CD4-positive, alpha-beta memory T cell (primary cell): ENCODE data around the gene GKAP1. TPM values are rescaled to one million over a fixed set of nuclear protein-coding genes. Genes with fewer than 3 reads are reported as not detected.
"Not testable (repeated sequence)": the region's sequence is repeated elsewhere in the genome, so short reads cannot be mapped to it uniquely, and the experiment has no call there.

Experiments
- CTCF ChIA-PET: fragments of 350-600 bp; sonication (Branson Sonifier 250); formaldehyde crosslinking; loops from one replicate; lab custom pipeline; 2021; ENCODE audit warnings: inconsistent platforms; ENCODE audit not compliant: partially characterized antibody; lab: Charles Lee
- POLR2A ChIA-PET: fragments of 350-600 bp; sonication (Branson Sonifier 250); formaldehyde crosslinking; loops from one replicate; lab custom pipeline; 2021; ENCODE audit not compliant: partially characterized antibody; lab: Charles Lee
- DNase-seq, 5 donors: peaks; one replicate each; pipeline versions ENCODE4 v3.0.0 to v3.0.0-alpha.2; 2020 to 2022; ENCODE audit warnings: mixed read lengths in 1 of 5
- H3K27ac ChIP-seq: one replicate; pipeline ENCODE4 v1.7.0; 2013; ENCODE audit warnings: low read depth, low read length
- H3K27me3 ChIP-seq: 2 replicates; pipeline ENCODE4 v1.7.0; 2013; ENCODE audit warnings: mild to moderate bottlenecking, low read length, moderate library complexity; ENCODE audit not compliant: insufficient read depth
- H3K36me3 ChIP-seq: 2 replicates; pipeline ENCODE4 v1.7.0; 2013; ENCODE audit warnings: mild to moderate bottlenecking, low read length, moderate library complexity; ENCODE audit not compliant: insufficient read depth
- H3K4me1 ChIP-seq: 2 replicates; pipeline ENCODE4 v1.7.0; 2013; ENCODE audit warnings: mild to moderate bottlenecking, low read length, moderate library complexity; ENCODE audit not compliant: insufficient read depth
- H3K4me3 ChIP-seq, 2 donors: one replicate each; pipeline ENCODE4 v1.7.0; 2013; ENCODE audit warnings: low read length in 2 of 2, mild to moderate bottlenecking in 1 of 2
- H3K9me3 ChIP-seq, 2 donors: one replicate each; pipeline ENCODE4 v1.7.0; 2013; ENCODE audit warnings: low read length in 2 of 2, control low read depth in 1 of 2; ENCODE audit not compliant: control insufficient read depth in 1 of 2
- H3K27ac Mint-ChIP-seq, 7 donors: one replicate each; pipeline ENCODE4 v1.8.0; 2020 to 2021; ENCODE audit warnings: mixed read lengths in 7 of 7, mild to moderate bottlenecking in 6 of 7, inconsistent platforms in 3 of 7, moderate library complexity in 3 of 7
- H3K27me3 Mint-ChIP-seq, 2 donors: one replicate each; pipeline ENCODE4 v1.8.0; 2020 to 2021; ENCODE audit warnings: mixed read lengths in 2 of 2
- H3K36me3 Mint-ChIP-seq, 2 donors: one replicate each; pipeline ENCODE4 v1.8.0; 2020 to 2021; ENCODE audit warnings: mixed read lengths in 2 of 2, inconsistent platforms in 1 of 2, mild to moderate bottlenecking in 1 of 2
- H3K4me1 Mint-ChIP-seq, 4 donors: one replicate each; pipeline ENCODE4 v1.8.0; 2020 to 2021; ENCODE audit warnings: mixed read lengths in 4 of 4, mild to moderate bottlenecking in 1 of 4
- H3K4me3 Mint-ChIP-seq, 8 donors: one replicate each; pipeline ENCODE4 v1.8.0; 2020 to 2021; ENCODE audit warnings: mixed read lengths in 8 of 8, mild to moderate bottlenecking in 7 of 8, moderate library complexity in 6 of 8, inconsistent platforms in 3 of 8
- H3K9me3 Mint-ChIP-seq, 8 donors: one replicate each; pipeline ENCODE4 v1.8.0; 2020 to 2021; ENCODE audit warnings: mixed read lengths in 8 of 8, mild to moderate bottlenecking in 5 of 8, inconsistent platforms in 3 of 8, moderate library complexity in 1 of 8
- intact Hi-C: fragments of 100-400 bp; cut with micrococcal nuclease; formaldehyde crosslinking; loops from one replicate; pipeline ENCODE4 v1.15.1; 2023
- polyA plus RNA-seq, 2 donors: library from polyadenylated mRNA; unstranded; fragments of 300-500 nt; fragmentation: Illumina TruSeq; gene quantifications; one replicate each; pipeline ENCODE4 v1.2.3, GENCODE V29; 2021
- total RNA-seq, 2 experiments: library from RNA; stranded (reverse); gene quantifications; one replicate each; pipeline ENCODE4 v1.2.3, GENCODE V29; 2021

The GKAP1 gene
- total RNA-seq (10 to 100 TPM; 12.2 to 13.1 TPM), polyA plus RNA-seq (1 to 10 TPM; 3.3 to 5.8 TPM)

- peak; percentile 84 to 89 (median 87) for DNase-seq
- H3K4me1 Mint-ChIP-seq, H3K36me3 ChIP-seq, H3K9me3 Mint-ChIP-seq, H3K36me3 Mint-ChIP-seq, H3K27me3 Mint-ChIP-seq, H3K9me3 ChIP-seq, H3K27me3 ChIP-seq, CTCF ChIA-PET, H3K4me1 ChIP-seq: not testable (repeated sequence)
- POLR2A ChIA-PET = interaction anchor here (0.9 to 1.5 kb wide), 2 partner anchors 110 to 163 kb away, joined by 4 to 6 read pairs; partner anchors contain the start of genes HNRNPK, RMI1 and UBQLN1
- intact Hi-C loops = loop anchor here (1.0 to 5.0 kb wide), 4 partner anchors 104 to 197 kb away; partner anchors contain the start of genes HNRNPK, KIF27 and RMI1
- peak within 1 kb of the TSS; percentile 63 for H3K27ac ChIP-seq
- H3K4me3 ChIP-seq = peak within 1 kb of the TSS; percentile 11 to 45
- H3K4me3 Mint-ChIP-seq = peak within 1 kb of the TSS; percentile 72 to 93 (median 83)
- peak within 1 kb of the TSS; percentile 63 to 90 (median 84) for H3K27ac Mint-ChIP-seq
Measured at GRCh38 chr9:83817356-83818278, at the start of gene GKAP1. Gene GKAP1 (minus strand): TSS chr9:83817769. CDS start chr9:83806517, 11,252 bp downstream.

- H3K4me1 ChIP-seq, H3K9me3 Mint-ChIP-seq, H3K9me3 ChIP-seq, H3K36me3 ChIP-seq, CTCF ChIA-PET, H3K27ac ChIP-seq, H3K27me3 ChIP-seq, H3K27me3 Mint-ChIP-seq, DNase-seq, H3K4me3 Mint-ChIP-seq, intact Hi-C loops, H3K27ac Mint-ChIP-seq, POLR2A ChIA-PET, H3K4me1 Mint-ChIP-seq, H3K4me3 ChIP-seq: not testable (repeated sequence)
- peaks cover 8 to 12% of the 10 kb centered on the region in 2 donors for H3K36me3 Mint-ChIP-seq
Measured at GRCh38 chr9:83849895-83850294, 32.3 kb upstream of the GKAP1 start.

DNA sequence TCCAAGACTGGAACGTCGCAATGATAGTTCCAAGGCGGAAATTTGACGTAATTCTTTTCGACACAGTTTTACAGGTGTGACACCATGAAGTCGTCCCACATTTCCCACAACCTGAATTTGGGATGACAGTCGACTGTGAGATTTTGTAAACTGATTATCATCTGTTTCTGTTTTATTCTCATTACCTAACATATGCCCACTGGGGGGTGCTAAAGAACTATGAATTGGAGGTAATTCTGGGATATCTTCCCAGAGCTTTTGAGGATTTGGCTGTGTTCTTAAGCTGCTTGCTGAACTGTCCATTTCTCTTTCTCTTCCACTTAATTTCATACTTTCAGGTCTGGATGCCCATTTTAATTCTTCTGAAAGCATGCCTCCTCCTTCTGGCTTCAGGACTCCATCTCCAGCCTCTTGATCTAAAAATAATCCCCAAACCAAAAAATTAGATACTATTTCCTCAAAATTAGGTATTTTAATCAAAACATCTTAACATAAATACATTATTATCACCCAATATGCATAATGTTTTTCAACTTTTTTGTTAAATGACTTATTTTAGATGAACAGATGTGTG is 19.6 kb upstream of the GKAP1 start:
- H3K4me1 ChIP-seq, H3K9me3 Mint-ChIP-seq, H3K4me3 ChIP-seq, H3K27me3 Mint-ChIP-seq, H3K36me3 ChIP-seq, H3K27me3 ChIP-seq, intact Hi-C loops, H3K27ac Mint-ChIP-seq, H3K4me1 Mint-ChIP-seq, POLR2A ChIA-PET, H3K4me3 Mint-ChIP-seq, H3K27ac ChIP-seq, H3K9me3 ChIP-seq, H3K36me3 Mint-ChIP-seq, CTCF ChIA-PET, DNase-seq: not testable (repeated sequence)

GRCh38 chr9:83830426-83831071 is 13.0 kb upstream of the GKAP1 start:
- H3K9me3 Mint-ChIP-seq, POLR2A ChIA-PET, intact Hi-C loops, CTCF ChIA-PET, H3K9me3 ChIP-seq, H3K4me3 ChIP-seq, H3K27ac Mint-ChIP-seq, H3K4me1 ChIP-seq, H3K4me3 Mint-ChIP-seq, H3K27me3 ChIP-seq, H3K36me3 Mint-ChIP-seq, H3K4me1 Mint-ChIP-seq, H3K36me3 ChIP-seq, H3K27ac ChIP-seq, DNase-seq, H3K27me3 Mint-ChIP-seq: not testable (repeated sequence)

DNA sequence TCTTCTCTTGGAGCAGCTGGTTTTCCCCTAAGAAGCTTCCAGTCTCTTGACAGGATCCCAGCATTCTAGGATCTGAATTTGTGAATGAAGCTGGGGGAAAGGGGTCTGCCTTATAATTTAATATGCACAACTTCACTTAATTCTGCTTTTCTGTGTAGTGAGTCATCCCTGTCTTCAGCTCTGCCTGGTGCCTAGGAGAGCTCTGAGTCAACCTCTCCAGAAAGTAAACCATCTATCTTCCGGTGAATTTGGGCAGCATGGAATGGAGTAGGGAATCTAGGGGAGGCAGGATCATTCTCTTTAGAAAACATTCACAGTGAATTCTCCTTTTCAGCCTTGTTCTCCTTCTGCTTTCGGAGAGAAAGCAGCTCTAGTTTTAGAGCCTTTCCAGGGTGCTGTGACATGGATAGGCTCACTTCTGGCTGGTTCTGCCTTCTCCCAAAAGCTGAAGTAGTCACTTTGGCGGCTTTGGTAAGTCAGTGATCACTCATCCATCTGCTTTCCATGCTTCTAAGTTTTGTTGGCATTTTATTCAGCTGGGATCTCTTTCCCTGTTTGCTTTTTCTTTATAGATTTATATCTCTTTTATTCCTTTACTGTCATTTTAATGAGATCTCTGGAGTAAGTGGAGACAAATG is 7.5 kb upstream of the GKAP1 start:
- H3K4me3 Mint-ChIP-seq, H3K4me1 Mint-ChIP-seq, H3K27ac ChIP-seq, H3K9me3 Mint-ChIP-seq, CTCF ChIA-PET, H3K27me3 ChIP-seq, H3K27ac Mint-ChIP-seq, H3K4me1 ChIP-seq, H3K36me3 ChIP-seq, H3K9me3 ChIP-seq, H3K4me3 ChIP-seq, intact Hi-C loops, DNase-seq, H3K36me3 Mint-ChIP-seq, H3K27me3 Mint-ChIP-seq, POLR2A ChIA-PET: not testable (repeated sequence)

- H3K27me3 Mint-ChIP-seq, H3K9me3 ChIP-seq, H3K4me1 ChIP-seq, H3K27me3 ChIP-seq, H3K36me3 ChIP-seq, H3K4me1 Mint-ChIP-seq, H3K9me3 Mint-ChIP-seq, H3K36me3 Mint-ChIP-seq, CTCF ChIA-PET: not testable (repeated sequence)
- Histone ChIP-seq H3K4me3 (peak overlapping the region; percentile 11 to 45), H3K27ac (peak overlapping the region; percentile 59)
- H3K27ac Mint-ChIP-seq = peak overlapping the region; percentile 63 to 90 (median 84)
- POLR2A ChIA-PET = interaction anchor here (0.6 to 1.3 kb wide), 2 partner anchors 109 to 114 kb away, joined by 4 read pairs; no protein-coding TSS in a partner anchor
- intact Hi-C loops = loop anchor here (1.0 to 5.0 kb wide), 4 partner anchors 104 to 196 kb away; partner anchors contain the start of genes HNRNPK, KIF27 and RMI1
- peak overlapping the region; percentile 72 to 93 (median 83) for H3K4me3 Mint-ChIP-seq
- peak in 2 of 5 donors; percentile 41 to 46 for DNase-seq
Measured at GRCh38 chr9:83817011-83817355, 586 bp downstream of the GKAP1 start.

GRCh38 chr9:83815120-83815519 is 2.4 kb downstream of the GKAP1 start:
- H3K4me1 ChIP-seq, H3K9me3 ChIP-seq, POLR2A ChIA-PET, H3K27me3 Mint-ChIP-seq, H3K4me3 ChIP-seq, H3K27me3 ChIP-seq, DNase-seq, H3K36me3 Mint-ChIP-seq, H3K9me3 Mint-ChIP-seq, H3K4me1 Mint-ChIP-seq, CTCF ChIA-PET, H3K36me3 ChIP-seq, H3K27ac ChIP-seq: not testable (repeated sequence)
- peak overlapping the region in 1 of 8 donors; percentile 29 for H3K4me3 Mint-ChIP-seq
- intact Hi-C loops = loop anchor here (5.0 kb wide), 1 partner anchor 167 kb away; the partner anchor contains the start of genes HNRNPK and RMI1
- H3K27ac Mint-ChIP-seq = peak overlapping the region in 2 of 7 donors; percentile 22 to 55
